Panc1 (cell line): ENCODE results near the gene DOCK3.

Experiments used
- POLR2AphosphoS5 ChIP-seq: IDR thresholded peaks from 2 replicates; pipeline ENCODE4 v1.6.1; 2012; ENCODE audit warnings: mild to moderate bottlenecking, low read depth, low read length, moderate library complexity
- SIN3A ChIP-seq: IDR thresholded peaks from 2 replicates; pipeline ENCODE4 v1.6.1; 2012; ENCODE audit warnings: low read depth, mild to moderate bottlenecking, low read length, moderate library complexity, borderline replicate concordance; ENCODE audit not compliant: insufficient read depth
- TF ChIP-seq, protein P1 (sequence below): fragments of 450-650 bp; IDR thresholded peaks from 2 replicates; pipeline ENCODE4 v1.5.1; 2017; ENCODE audit warnings: mild to moderate bottlenecking
- TF ChIP-seq, protein P2 (sequence below), 2 experiments: IDR thresholded peaks; 2 replicates each; pipeline ENCODE4 v1.6.1; 2011 to 2012; ENCODE audit warnings: low read depth in 2 of 2, control low read depth in 1 of 2, low read length in 1 of 2, mild to moderate bottlenecking in 1 of 2, moderate library complexity in 1 of 2; ENCODE audit not compliant: insufficient read depth in 1 of 2

DNA sequence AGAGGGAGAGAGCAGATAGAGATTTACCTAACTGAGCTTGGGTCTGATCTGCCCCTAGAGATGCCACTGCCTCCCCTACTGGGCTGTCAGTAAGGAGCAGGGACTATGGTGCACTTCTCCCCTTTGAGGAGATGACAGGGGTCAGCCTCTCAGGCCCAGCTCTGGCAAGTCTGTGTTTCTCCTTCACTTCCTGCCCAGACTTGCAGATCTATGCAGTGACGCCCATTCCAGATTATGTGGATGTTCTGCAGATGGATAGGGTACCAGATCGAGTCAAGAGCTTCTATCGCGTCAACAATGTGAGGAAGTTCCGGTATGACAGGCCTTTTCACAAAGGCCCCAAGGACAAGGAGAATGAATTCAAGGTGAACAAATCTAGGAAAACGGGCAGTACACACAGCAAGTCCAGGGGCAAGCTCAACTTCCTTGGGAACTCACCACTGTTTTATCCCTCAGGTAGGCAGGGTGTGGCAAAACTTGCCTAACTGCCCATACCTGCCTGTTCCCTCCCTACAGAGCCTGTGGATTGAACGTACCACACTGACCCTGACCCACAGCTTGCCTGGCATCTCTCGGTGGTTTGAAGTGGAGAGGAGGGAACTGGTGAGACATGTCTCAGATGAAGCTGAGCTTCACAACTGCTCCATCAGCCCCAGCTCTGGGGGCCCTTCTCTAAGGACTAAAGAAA lies 681.3 kb downstream of the DOCK3 start:
- TF ChIP-seq, protein P1, sequence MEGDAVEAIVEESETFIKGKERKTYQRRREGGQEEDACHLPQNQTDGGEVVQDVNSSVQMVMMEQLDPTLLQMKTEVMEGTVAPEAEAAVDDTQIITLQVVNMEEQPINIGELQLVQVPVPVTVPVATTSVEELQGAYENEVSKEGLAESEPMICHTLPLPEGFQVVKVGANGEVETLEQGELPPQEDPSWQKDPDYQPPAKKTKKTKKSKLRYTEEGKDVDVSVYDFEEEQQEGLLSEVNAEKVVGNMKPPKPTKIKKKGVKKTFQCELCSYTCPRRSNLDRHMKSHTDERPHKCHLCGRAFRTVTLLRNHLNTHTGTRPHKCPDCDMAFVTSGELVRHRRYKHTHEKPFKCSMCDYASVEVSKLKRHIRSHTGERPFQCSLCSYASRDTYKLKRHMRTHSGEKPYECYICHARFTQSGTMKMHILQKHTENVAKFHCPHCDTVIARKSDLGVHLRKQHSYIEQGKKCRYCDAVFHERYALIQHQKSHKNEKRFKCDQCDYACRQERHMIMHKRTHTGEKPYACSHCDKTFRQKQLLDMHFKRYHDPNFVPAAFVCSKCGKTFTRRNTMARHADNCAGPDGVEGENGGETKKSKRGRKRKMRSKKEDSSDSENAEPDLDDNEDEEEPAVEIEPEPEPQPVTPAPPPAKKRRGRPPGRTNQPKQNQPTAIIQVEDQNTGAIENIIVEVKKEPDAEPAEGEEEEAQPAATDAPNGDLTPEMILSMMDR, result no peak
- TF ChIP-seq POLR2AphosphoS5, result no peak
- TF ChIP-seq, protein P2, sequence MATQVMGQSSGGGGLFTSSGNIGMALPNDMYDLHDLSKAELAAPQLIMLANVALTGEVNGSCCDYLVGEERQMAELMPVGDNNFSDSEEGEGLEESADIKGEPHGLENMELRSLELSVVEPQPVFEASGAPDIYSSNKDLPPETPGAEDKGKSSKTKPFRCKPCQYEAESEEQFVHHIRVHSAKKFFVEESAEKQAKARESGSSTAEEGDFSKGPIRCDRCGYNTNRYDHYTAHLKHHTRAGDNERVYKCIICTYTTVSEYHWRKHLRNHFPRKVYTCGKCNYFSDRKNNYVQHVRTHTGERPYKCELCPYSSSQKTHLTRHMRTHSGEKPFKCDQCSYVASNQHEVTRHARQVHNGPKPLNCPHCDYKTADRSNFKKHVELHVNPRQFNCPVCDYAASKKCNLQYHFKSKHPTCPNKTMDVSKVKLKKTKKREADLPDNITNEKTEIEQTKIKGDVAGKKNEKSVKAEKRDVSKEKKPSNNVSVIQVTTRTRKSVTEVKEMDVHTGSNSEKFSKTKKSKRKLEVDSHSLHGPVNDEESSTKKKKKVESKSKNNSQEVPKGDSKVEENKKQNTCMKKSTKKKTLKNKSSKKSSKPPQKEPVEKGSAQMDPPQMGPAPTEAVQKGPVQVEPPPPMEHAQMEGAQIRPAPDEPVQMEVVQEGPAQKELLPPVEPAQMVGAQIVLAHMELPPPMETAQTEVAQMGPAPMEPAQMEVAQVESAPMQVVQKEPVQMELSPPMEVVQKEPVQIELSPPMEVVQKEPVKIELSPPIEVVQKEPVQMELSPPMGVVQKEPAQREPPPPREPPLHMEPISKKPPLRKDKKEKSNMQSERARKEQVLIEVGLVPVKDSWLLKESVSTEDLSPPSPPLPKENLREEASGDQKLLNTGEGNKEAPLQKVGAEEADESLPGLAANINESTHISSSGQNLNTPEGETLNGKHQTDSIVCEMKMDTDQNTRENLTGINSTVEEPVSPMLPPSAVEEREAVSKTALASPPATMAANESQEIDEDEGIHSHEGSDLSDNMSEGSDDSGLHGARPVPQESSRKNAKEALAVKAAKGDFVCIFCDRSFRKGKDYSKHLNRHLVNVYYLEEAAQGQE (IDR thresholded peaks at IDR 0.05; ENCODE audit: insufficient read depth in 1 of 2, low read depth in 2 of 2, low read length in 1 of 2), result no peak
- no peak for TF ChIP-seq SIN3A
